HUDEP-2 (cell line): ENCODE results near the gene MCTP1.
"Not testable (repeated sequence)": the region's sequence is repeated elsewhere in the genome, so short reads cannot be mapped to it uniquely, and the experiment has no call there.

Source experiments
- DNase-seq, 76 experiments: peaks; one replicate each; lab custom pipeline; 2025; ENCODE audit not compliant: unreplicated experiment in 76 of 76; lab: John Stamatoyannopoulos, UW

MCTP1 gene

DNA sequence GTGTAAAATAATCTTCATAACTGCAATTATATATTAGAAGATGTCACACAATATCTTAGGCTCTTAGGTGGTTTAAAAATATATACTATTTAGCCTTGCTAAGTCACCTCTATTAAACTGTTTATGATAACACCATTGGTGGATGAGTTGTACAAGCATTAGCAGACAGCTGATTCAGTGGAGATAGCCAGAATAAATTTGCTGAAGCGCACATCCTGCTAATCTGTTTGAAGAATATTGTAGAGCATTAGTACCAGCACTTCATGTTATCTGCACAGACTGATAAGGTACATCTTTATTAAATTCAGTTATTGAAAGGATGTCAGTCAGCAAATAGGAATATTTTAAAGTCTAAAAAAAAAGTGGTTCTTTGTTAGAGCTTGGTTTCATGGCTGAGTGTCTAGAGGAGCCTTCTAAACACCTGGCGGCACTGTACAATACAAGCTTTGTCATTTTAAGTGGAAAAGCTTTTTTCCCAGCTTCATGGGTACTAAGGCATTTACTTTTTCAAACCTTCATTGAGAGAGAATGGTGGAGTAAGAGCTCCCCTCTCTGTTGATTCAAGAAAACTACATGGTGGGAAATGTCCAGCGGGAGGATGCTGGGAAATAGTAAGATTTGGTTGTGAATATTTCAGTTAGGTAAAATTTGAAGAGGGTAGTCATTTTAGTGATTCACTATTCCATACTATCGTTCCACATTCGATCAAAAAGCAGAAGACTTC lies 391.3 kb downstream of the MCTP1 start:
- DNase-seq: no peak

- no peak for DNase-seq
These were observed 392.9 kb downstream of the MCTP1 start for GRCh38 chr5:94891972-94892371.

GRCh38 chr5:94891565-94891964 lies 393.3 kb downstream of the MCTP1 start:
- no peak for DNase-seq

DNA sequence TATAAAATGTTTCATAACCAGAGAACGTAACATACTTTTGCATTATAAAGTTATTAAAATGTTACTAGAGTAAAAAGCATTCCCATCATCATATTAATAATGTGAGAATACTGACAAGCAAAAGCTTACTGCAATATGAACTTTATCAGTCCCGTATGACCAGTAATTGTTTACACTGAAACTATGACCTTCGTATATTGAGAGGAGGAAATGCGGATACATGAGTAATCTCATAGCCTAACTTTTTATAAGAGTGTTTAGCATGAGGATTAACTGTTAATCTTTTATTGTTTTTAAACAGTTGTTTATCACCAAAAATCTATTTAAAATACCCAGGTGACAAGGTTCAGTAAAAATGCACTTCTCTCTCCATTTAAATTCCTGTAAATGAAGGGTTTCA lies 394.0 kb downstream of the MCTP1 start:
- DNase-seq: no peak

GRCh38 chr5:94888674-94889073 lies 396.2 kb downstream of the MCTP1 start:
- no peak for DNase-seq

GRCh38 chr5:94885931-94886330 lies 399.0 kb downstream of the MCTP1 start:
- DNase-seq: no peak

DNA sequence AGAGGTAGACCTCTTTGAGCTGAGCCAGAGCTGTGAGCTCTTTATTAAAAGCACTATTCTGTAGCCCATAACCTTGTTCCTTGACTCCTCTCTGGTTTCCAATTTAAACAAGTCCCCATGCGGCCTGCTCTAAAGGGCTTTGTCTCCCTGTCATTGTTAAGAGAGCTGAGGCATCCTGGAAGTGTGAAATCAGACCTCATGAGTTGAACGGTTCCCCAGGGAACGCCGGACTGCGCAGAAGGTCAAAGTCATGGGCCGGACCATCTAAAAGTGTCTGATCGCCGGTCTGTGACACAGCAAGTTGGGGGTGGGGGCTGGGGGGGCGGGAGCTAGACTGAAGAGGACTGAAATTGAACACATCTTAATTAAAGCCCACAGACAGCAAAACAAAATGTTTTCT lies 400.6 kb downstream of the MCTP1 start:
- DNase-seq: no peak

DNA sequence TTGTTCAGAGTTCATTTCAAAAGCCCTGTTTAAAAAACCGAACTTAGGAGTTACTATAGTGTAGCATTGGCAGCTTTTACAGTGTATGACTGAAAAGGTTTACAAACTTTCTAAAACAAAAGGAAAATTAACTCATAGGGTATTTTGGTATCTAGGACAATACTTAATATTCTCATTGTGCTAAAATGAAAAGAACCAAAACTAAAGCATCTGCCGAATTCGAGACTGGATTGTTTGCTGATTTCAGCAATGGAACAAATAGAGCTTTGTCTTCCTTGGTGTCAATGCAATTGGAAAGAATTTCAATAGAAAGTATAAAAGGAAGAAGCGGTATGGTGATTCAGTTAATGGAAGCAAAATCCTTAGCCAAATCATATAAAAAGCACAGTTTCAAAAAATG lies 412.4 kb downstream of the MCTP1 start:
- DNase-seq: no peak

DNA sequence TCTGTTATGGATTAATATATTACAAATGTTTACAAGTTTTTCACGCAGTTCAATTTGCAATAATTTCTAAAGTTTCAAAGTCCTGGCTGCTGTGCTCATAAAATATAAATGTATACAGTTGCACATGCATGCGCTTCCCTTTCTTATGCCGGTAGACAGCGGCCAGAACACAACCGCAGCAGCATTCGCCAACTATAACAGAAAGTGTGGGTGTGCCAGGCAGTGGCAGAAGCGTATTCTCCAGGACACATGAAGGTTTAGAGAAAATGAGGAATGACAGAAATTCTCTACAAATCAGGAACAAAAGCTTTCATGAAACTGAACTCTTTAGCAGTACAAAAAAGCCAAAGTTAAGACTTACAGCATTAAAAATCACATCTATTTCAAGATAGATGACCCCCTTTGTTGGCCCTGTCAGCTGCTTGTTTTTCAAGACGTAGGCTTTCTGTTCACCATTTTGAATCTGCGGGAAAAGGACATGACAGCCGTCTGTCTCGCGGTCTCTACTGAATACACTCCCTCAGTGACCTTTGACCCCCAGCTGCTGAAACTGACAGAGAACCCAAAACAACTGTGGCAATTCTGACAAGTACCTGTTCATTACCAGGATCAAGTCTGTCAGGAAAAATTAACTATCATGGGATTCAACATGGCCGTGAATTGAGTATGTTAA lies 414.2 kb downstream of the MCTP1 start:
- DNase-seq: no peak

GRCh38 chr5:94869921-94870320 lies 415.0 kb downstream of the MCTP1 start:
- no peak for DNase-seq

DNA sequence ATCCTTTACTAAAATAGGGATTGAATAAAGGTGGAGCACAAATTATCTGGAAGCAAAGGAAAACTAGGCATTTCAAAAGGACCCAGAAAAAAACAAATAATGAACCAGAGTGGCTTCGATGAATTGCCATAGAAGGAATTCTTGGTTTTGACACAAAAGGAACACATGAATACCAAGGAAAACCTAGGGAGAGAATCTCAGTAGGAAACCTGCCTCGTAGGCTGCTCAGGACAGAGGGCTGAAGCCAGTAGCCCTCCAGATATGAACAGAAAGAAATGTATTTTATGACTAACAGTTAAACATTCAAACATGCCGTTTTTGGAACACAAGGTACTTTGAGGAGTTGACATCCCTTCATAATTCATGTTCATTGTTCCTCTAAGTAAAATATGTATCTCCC lies 420.9 kb downstream of the MCTP1 start:
- no peak for DNase-seq

GRCh38 chr5:94857111-94857510 lies 427.8 kb downstream of the MCTP1 start:
- no peak for DNase-seq

GRCh38 chr5:94856257-94856800 lies 428.6 kb downstream of the MCTP1 start:
- DNase-seq: no peak

DNA sequence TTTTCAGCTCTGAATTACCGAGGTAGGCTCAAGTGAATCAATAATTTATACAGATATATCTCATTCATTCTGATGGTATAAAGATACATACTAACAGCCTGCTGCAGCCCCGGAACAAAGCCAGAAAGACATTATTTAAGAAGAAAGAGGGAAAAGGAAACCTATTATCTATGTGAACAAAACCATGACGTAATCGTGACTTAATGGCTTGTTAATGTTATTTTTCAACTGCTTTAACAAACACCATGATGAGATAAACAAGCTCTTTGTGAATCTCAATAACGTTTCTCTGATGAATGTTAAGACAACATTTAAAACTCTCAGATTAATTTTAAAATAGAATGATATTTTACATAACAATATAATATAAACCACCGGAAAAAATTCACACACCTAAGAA lies 429.4 kb downstream of the MCTP1 start:
- DNase-seq: no peak

DNA sequence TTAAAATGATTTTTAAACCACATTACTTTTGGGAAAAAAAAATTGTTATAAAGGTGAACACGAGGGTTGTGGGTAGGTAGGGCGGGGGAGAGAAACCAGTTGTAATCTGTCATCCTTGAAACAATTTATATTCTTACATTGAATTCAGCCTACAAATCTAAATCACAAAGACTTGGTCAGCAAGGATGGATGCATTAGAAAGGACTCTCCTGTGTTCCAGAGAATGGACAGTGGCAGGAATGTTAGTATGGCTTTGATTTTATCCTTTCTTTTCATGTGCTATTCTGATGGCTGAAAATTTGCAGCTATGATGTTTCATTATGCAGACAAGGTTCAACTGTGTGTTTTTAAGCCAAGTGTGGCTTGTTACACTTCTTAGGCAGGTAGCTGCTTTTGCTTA lies 431.8 kb downstream of the MCTP1 start:
- DNase-seq: no peak

GRCh38 chr5:94850960-94851359 lies 433.9 kb downstream of the MCTP1 start:
- no peak for DNase-seq

DNA sequence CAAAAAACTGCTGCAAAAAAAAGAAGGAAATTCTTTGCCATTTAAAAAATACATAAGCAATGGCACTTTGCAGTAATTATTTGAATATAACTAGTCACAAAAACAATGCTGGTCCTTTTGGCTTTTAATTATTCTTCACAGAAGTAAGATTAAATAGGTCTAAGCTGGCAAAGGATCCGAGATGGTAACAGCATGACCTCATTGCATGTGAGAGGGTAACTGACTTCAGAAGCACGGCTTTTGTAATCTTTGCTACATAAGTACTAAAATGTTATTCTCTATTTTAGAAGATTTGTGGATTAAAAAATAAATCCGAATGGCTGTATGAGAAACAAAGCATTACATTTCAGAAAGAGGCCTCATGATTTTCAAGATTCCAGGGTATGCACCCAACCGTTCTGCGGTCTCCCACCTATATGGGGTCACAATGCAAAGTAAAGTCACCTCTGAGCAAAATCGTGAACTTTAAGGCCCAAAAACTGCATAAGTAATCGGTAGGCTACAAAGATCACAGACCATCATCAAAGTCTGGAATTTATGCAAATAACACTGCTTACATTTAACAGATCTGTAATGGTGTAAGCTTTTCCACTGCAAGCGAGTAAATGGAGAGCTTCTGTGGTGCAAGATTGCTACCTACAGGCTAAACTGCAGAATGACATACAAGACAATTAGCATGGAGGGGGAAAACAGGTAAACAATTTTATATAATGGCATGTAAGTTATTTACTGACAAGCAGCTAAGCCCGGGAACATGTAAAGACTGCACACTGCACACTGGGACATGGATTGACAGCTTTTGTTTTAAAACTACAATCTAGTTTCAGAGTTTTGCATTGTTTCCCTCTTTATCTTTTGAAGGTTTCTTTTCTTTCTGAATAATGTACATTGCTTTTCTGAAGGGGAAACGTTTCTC lies 434.8 kb downstream of the MCTP1 start:
- peak in 9 of 76 experiments; percentile 1 to 14 (median 6) for DNase-seq

- no peak for DNase-seq
These were observed 435.6 kb downstream of the MCTP1 start for GRCh38 chr5:94849324-94849723.

DNA sequence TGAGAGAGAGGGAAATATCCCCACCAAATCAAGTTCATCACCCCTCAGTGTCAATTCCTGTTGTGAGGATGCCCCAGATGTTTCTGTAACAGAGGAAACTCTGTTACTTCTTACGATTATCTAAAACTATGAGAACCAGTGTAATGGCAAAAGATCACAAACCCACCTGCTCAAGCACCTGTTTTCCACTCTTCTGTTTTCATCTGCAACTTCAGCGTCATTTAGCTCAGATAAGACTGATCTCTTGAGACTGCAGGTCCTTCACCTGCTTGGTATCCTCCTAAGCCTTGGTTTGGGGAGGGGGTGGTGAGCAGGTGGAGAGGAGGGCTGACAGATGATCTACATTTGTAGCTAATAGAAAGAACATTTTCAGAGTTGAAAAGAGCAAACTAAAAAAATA lies 437.2 kb downstream of the MCTP1 start:
- no peak for DNase-seq

- no peak for DNase-seq
These were observed 437.9 kb downstream of the MCTP1 start for GRCh38 chr5:94847019-94847418.

- DNase-seq: not testable (repeated sequence)
These were observed 439.2 kb downstream of the MCTP1 start for GRCh38 chr5:94845696-94846095.
